IMR-90 (cell line): ENCODE data around the gene ZBTB47. TPM values are rescaled to one million over a fixed set of nuclear protein-coding genes. Genes with fewer than 3 reads are reported as not detected.
A peak's percentile ranks its signal among the peaks of the same experiment; 100 is the strongest.

ENCODE experiments used
- CHD1 ChIP-seq: IDR thresholded peaks from 2 replicates; pipeline ENCODE4 v1.6.1; 2012; ENCODE audit warnings: low read depth, low read length, improper control_type of control experiment
- CTCF ChIP-seq: conservative IDR thresholded peaks from 2 replicates; pipeline ENCODE4 v1.5.1; 2012; ENCODE audit warnings: mild to moderate bottlenecking, low read depth, low read length, improper control_type of control experiment
- POLR2A ChIP-seq: IDR thresholded peaks from 2 replicates; pipeline ENCODE4 v1.6.1; 2012; ENCODE audit warnings: mild to moderate bottlenecking, low read depth, low read length
- polyA plus RNA-seq, 3 experiments: library from polyadenylated mRNA; depleted of rRNA; stranded (reverse); fragments of >200 nt; gene quantifications; 2 replicates each; pipeline ENCODE4 v1.2.3, GENCODE V29; 2012; ENCODE audit warnings: low replicate concordance in 1 of 3
- total RNA-seq: library from RNA; depleted of rRNA; stranded (reverse); fragments of >200 nt; gene quantifications from 2 replicates; pipeline ENCODE4 v1.2.3, GENCODE V29; 2012

The ZBTB47 gene
- total and polyA plus RNA-seq, 2 of the 4 experiments (the other 2 are of a cell fraction) = 10.9 to 16.8 TPM

- TF ChIP-seq CTCF (peak; percentile 28; the same call in 1 of the 2 replicates), POLR2A (peak; percentile 49), CHD1 (no peak)
Observed at GRCh38 chr3:42654331-42655201, 1.1 kb downstream of the ZBTB47 start (continued).
